ENCODE data around the gene EGFR.
A peak's percentile ranks its signal among the peaks of the same experiment; 100 is the strongest.

- TF ChIP-seq EZH2phosphoT487 (IDR thresholded peaks at IDR 0.05; ENCODE audit: borderline replicate concordance, low read depth) (no peak), CTCF (IDR thresholded peaks at IDR 0.05) (no peak), RAD21 (IDR thresholded peaks at IDR 0.05; ENCODE audit: low read length) (no peak), EP300 (IDR thresholded peaks at IDR 0.05; ENCODE audit: borderline replicate concordance in 1 of 2, low read depth in 1 of 2, low read length in 1 of 2) (no peak), POLR2AphosphoS5 (IDR thresholded peaks at IDR 0.05; ENCODE audit: low read depth, low read length) (no peak), NFIC (IDR thresholded peaks at IDR 0.05; ENCODE audit: borderline replicate concordance) (0 out of 2 replicates have a peak, but pooled peaks have one; percentile 11), YY1 (IDR thresholded peaks at IDR 0.05; ENCODE audit: low read depth) (no peak), MAX (IDR thresholded peaks at IDR 0.05; ENCODE audit: low read depth) (no peak)
These were observed 41.8 kb downstream of the EGFR start for GRCh38 chr7:55060636-55061022.

Measured in SK-N-SH (cell line).